Testis (tissue), 3 donors: ENCODE data around the gene CARM1. TPM values are rescaled to one million over a fixed set of nuclear protein-coding genes. Genes with fewer than 3 reads are reported as not detected.

Experiments
- DNase-seq: peaks from one replicate; pipeline ENCODE4 v3.0.0-alpha.2; 2019
- H3K27ac ChIP-seq, 2 donors: fragments of 200-600 bp; sonication (generic); one replicate each; pipeline ENCODE4 v1.5.1; 2019
- H3K27me3 ChIP-seq: fragments of 200-600 bp; sonication (generic); one replicate; pipeline ENCODE4 v1.5.1; 2019
- H3K36me3 ChIP-seq: fragments of 200-600 bp; sonication (generic); one replicate; pipeline ENCODE4 v1.5.1; 2017; ENCODE audit warnings: low read depth; ENCODE audit errors: missing control alignments
- H3K4me1 ChIP-seq: fragments of 200-600 bp; sonication (generic); one replicate; pipeline ENCODE4 v1.5.1; 2019
- H3K4me3 ChIP-seq, 2 donors: fragments of 200-600 bp; sonication (generic); one replicate each; pipeline ENCODE4 v1.5.1; 2017 to 2019
- H3K9me3 ChIP-seq: fragments of 200-600 bp; sonication (generic); one replicate; pipeline ENCODE4 v1.5.1; 2017
- POLR2A ChIP-seq: fragments of 450-650 bp; IDR thresholded peaks from one replicate; pipeline ENCODE4 v1.6.1; 2017; ENCODE audit warnings: antibody characterized with exemption, mild to moderate bottlenecking, moderate library complexity
- WGBS, 2 donors: methylation state at CpG; one replicate each; pipeline ENCODE4 v1.1.5; 2018; 5-methylcytosine and 5-hydroxymethylcytosine counted together
- intact Hi-C: fragments of 100-400 bp; cut with DNase I; formaldehyde crosslinking; loops from one replicate; pipeline ENCODE4 v1.15.1; 2023; ENCODE audit warnings: low total_unique reads
- polyA plus RNA-seq: library from polyadenylated mRNA; stranded (reverse); fragments of 350-450 nt; fragmentation: Illumina TruSeq; extraction: RNeasy Lipid Tissue Mini Kit (QIAGEN cat#74804); gene quantifications from one replicate; pipeline ENCODE4 v1.2.3, GENCODE V29; 2014; ENCODE audit warnings: low read depth, low replicate concordance; ENCODE audit not compliant: insufficient read depth
- total RNA-seq, 2 donors: library from RNA; depleted of rRNA; stranded (reverse); fragments of >200 nt; gene quantifications; one replicate each; pipeline ENCODE4 v1.2.3, GENCODE V29; 2016
- TF ChIP-seq, protein P1 (sequence below), 3 experiments: fragments of 450-650 bp in 2 of 3; fragments of 200-600 bp in 1 of 3; sonication (generic) in 1 of 3; IDR thresholded peaks; one replicate each; pipeline ENCODE4 v1.5.1; 2016 to 2019; ENCODE audit warnings: antibody characterized with exemption in 3 of 3, mild to moderate bottlenecking in 2 of 3, moderate library complexity in 1 of 3

CARM1 gene
- total and polyA plus RNA-seq, 3 donors from 2014 or later = 79.5 to 110 (median 82.4) TPM

DNA sequence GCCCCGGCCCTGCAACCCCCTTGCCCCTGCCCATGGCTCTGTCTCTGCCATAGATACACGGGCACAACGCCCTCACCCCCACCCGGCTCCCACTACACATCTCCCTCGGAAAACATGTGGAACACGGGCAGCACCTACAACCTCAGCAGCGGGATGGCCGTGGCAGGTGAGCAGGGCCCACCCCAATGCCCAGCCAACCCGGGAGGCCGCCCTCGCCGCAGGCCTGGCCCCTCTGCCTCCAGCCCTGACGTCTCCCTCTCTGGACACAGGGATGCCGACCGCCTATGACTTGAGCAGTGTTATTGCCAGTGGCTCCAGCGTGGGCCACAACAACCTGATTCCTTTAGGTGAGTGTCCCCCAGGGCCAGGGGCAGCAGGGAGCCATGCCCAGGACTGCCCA, 49.4 kb downstream of the CARM1 start:
- TF ChIP-seq POLR2A = no peak
- TF ChIP-seq, protein P1, sequence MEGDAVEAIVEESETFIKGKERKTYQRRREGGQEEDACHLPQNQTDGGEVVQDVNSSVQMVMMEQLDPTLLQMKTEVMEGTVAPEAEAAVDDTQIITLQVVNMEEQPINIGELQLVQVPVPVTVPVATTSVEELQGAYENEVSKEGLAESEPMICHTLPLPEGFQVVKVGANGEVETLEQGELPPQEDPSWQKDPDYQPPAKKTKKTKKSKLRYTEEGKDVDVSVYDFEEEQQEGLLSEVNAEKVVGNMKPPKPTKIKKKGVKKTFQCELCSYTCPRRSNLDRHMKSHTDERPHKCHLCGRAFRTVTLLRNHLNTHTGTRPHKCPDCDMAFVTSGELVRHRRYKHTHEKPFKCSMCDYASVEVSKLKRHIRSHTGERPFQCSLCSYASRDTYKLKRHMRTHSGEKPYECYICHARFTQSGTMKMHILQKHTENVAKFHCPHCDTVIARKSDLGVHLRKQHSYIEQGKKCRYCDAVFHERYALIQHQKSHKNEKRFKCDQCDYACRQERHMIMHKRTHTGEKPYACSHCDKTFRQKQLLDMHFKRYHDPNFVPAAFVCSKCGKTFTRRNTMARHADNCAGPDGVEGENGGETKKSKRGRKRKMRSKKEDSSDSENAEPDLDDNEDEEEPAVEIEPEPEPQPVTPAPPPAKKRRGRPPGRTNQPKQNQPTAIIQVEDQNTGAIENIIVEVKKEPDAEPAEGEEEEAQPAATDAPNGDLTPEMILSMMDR (IDR thresholded peaks at IDR 0.05) = no peak
- Histone ChIP-seq H3K4me3 (no peak overlapping the region), H3K4me1 (no peaks in the 10 kb centered on the region), H3K27ac (no peak overlapping the region), H3K9me3 (no peaks in the 10 kb centered on the region), H3K27me3 (no peaks in the 10 kb centered on the region), H3K36me3 (no peaks in the 10 kb centered on the region)
- DNase-seq = no peak
- 90 to 91% methylated on average over 14 to 16 of the region's 16 CpGs for WGBS, 2 donors
- intact Hi-C loops = loop anchor here (10.0 kb wide), 1 partner anchor 46 kb away; the partner anchor contains the start of gene CARM1

DNA sequence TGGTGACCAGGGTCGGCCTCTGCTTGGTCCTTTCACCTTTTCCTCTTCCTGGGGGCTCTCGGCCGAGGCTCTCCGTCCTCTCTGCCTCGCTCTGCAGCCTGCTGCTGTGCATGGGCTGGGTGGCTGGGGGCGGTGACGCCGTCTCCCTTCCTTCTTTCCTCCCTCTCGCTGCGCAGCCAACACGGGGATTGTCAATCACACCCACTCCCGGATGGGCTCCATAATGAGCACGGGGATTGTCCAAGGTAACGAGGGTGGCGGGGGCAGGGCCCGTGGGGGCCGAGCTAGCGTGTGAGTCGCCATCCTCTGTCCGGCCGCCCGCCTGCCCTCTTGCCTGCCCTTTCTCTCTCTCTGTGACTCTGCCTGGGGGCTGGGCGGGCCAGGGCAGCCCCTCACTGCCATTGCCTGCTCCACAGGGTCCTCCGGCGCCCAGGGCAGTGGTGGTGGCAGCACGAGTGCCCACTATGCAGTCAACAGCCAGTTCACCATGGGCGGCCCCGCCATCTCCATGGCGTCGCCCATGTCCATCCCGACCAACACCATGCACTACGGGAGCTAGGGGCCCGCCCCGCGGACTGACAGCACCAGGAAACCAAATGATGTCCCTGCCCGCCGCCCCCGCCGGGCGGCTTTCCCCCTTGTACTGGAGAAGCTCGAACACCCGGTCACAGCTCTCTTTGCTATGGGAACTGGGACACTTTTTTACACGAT, 50.0 kb downstream of the CARM1 start:
- Histone ChIP-seq H3K27me3 (no peaks in the 10 kb centered on the region), H3K4me1 (no peaks in the 10 kb centered on the region), H3K27ac (no peak overlapping the region), H3K4me3 (no peak overlapping the region), H3K9me3 (no peaks in the 10 kb centered on the region), H3K36me3 (no peaks in the 10 kb centered on the region)
- intact Hi-C loops = loop anchor here (10.0 kb wide), 1 partner anchor 47 kb away; the partner anchor contains the start of gene CARM1
- TF ChIP-seq, protein P1 (IDR thresholded peaks at IDR 0.05) = no peak
- TF ChIP-seq POLR2A = no peak
- 90 to 92% methylated on average over 40 to 43 of the region's 43 CpGs for WGBS, 2 donors
- DNase-seq = no peak

DNA sequence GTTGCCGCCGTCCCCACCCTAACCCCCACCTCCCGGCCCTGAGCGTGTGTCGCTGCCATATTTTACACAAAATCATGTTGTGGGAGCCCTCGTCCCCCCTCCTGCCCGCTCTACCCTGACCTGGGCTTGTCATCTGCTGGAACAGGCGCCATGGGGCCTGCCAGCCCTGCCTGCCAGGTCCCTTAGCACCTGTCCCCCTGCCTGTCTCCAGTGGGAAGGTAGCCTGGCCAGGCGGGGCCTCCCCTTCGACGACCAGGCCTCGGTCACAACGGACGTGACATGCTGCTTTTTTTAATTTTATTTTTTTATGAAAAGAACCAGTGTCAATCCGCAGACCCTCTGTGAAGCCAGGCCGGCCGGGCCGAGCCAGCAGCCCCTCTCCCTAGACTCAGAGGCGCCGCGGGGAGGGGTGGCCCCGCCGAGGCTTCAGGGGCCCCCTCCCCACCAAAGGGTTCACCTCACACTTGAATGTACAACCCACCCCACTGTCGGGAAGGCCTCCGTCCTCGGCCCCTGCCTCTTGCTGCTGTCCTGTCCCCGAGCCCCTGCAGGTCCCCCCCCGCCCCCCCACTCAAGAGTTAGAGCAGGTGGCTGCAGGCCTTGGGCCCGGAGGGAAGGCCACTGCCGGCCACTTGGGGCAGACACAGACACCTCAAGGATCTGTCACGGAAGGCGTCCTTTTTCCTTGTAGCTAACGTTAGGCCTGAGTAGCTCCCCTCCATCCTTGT, 50.7 kb downstream of the CARM1 start:
- no peaks in the 10 kb centered on the region for H3K9me3 ChIP-seq
- no peak for DNase-seq
- H3K27me3 ChIP-seq = no peaks in the 10 kb centered on the region
- H3K36me3 ChIP-seq = no peaks in the 10 kb centered on the region
- intact Hi-C loops = loop anchor here (10.0 kb wide), 1 partner anchor 47 kb away; the partner anchor contains the start of gene CARM1
- H3K4me3 ChIP-seq = no peak overlapping the region
- no peak overlapping the region for H3K27ac ChIP-seq
- peaks cover under 1% of the 10 kb centered on the region for H3K4me1 ChIP-seq
- TF ChIP-seq, protein P1 (IDR thresholded peaks at IDR 0.05) = no peak
- TF ChIP-seq POLR2A = no peak
- WGBS, 2 donors = 80 to 82% methylated on average over 29 to 33 of the region's 33 CpGs

DNA sequence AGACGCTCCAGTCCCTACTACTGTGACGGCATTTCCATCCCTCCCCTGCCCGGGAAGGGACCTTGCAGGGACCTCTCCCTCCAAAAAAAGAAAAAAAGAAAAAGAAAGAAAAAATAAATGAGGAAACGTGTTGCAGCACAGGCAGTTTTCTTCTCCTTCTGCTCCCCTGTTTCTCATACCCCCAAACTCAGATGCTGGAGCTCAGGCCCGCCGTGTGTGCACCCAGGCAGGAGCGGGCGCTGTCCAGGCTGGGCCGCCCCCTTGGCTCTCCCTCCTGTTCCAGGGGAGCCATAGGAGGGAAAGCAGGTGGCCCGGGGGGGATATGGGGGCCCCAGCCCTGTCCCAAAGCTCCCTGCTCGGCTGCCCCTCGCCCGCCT, 51.3 kb downstream of the CARM1 start:
- TF ChIP-seq POLR2A = no peak
- TF ChIP-seq, protein P1 (IDR thresholded peaks at IDR 0.05) = no peak
- Histone ChIP-seq H3K4me1 (peaks cover 6% of the 10 kb centered on the region), H3K27ac (no peak overlapping the region), H3K9me3 (no peaks in the 10 kb centered on the region), H3K4me3 (no peak overlapping the region), H3K36me3 (no peaks in the 10 kb centered on the region), H3K27me3 (no peaks in the 10 kb centered on the region)
- intact Hi-C loops = loop anchor here (10.0 kb wide), 1 partner anchor 48 kb away; the partner anchor contains the start of gene CARM1
- DNase-seq = no peak
- WGBS, 2 donors = 79 to 85% methylated on average over 13 of the region's 13 CpGs
